ENCODE measurements around the gene TSSC4.

DNA sequence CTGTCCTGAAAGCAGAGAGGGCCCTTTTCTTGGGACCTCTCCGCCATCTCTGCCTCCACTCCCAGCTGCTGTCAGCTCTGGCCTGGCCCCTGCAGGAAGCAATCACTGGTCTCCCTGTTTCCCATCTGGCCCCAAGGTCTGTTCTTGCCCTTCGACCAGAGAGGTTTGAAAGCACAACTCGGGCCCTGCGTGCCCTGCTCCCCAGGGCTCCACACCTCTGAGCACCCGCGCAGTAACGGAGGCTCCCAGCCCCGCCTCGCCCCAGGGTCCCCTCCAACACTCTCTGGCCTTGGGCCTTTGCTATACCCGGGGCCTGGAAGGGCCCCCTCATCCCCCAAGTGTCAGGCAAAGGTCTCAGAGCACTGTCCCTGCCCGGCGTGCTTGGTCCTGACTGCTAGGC is 31.2 kb upstream of the TSSC4 start:
- no peak for TF ChIP-seq CTCF (IDR thresholded peaks at IDR 0.05)
- no peak for TF ChIP-seq POLR2A (IDR thresholded peaks at IDR 0.05)

Measured in right lobe of liver (tissue), 4 donors.